Stimulated activated CD4-positive, alpha-beta T cell treated with anti-CD3 and anti-CD28 coated beads, Interleukin-1b, Interleukin-23, amount 100 ng/mL, for 4 hours (primary cell): ENCODE results near the gene FHIP1A.
"Not testable (repeated sequence)": the region's sequence is repeated elsewhere in the genome, so short reads cannot be mapped to it uniquely, and the experiment has no call there.

Experiments
- DNase-seq, 2 donors: peaks; one replicate each; pipeline ENCODE4 v3.0.0-alpha.2; 2020; ENCODE audit warnings: low read depth in 2 of 2

FHIP1A gene

DNA sequence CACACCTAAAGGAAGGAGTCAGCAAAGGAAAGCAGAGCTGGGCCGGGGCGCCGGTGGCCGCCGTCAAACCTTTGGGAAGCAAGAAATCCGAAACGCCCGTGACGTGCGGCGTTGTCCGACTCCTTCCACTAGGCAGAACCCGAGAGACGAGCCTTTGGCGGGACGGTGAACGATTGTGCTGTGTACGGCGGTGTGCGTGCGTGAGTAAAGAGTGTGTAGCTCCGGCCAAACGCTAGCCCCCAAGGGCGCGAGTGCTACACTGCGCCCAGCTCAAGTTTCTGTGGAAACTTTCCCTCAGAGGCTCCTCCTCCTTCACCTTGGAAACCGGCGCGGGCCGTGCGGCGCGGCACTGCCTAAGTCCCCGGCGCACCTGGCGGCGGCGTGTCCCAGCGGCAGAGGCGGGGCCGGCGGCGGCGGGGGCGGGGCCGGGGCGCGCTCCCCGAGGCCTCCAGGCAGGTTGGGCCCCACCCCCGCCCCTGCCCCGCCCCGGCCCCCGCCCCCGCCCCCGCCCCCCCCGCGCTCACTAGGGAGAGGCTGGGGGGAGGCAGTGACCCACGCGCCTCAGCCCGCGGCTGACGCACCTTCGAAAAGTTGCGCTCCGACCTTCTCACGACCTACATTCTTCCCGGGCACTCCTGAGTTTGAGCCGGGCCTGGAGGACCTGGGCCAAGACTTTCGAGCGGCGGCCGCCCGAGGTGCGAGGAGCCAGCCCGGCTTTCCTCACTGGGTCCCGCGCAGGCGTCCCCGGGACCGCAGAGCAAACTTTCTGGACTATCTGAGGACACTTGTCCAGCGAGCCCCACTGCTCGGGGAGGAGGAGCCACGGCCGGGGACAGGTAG is at the start of gene FHIP1A:
Gene FHIP1A (plus strand): TSS at position 547 of the 840 bp plus-strand sequence. CDS start 157,084 bp downstream, outside the sequence.
- peak; percentile 81 for DNase-seq

DNA sequence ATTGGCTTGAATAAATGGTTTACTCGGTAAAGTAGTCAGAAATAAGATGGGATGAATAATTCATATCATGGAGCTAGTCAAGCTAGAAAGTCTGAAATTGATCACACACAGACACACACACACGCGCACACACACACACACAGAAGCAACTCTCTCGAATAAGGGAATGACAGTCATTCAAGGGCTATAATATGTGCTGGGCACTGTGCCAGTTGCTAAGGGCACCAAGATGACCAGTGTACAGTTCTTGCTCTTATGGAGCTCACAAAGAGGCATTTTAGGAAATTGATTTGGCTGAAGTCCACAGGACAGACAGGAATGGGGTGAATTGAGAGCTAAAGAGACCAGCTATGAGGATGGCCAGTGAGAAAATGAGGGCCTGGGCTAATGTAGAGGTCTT is 49.4 kb upstream of the FHIP1A start:
- no peak for DNase-seq

DNA sequence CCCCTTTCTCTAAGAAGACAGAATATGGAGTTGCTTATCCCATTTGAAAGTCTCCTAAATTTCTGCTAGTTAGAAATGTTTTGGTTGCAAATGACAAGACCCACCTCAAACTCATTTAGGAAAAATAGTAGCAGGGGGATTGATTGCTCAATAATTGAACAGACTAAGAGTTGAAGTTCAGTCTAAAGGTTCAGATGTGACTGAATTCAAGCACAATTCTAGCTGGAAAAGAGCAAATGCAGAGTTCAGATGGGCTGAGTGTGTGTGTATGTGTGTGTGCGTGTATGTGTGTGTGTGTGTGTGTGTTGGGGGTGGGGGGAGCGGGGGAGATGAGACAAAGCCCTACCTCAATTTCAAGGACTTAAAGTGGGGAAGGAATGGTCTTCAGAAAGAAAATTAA is 47.9 kb upstream of the FHIP1A start:
- no peak for DNase-seq

DNA sequence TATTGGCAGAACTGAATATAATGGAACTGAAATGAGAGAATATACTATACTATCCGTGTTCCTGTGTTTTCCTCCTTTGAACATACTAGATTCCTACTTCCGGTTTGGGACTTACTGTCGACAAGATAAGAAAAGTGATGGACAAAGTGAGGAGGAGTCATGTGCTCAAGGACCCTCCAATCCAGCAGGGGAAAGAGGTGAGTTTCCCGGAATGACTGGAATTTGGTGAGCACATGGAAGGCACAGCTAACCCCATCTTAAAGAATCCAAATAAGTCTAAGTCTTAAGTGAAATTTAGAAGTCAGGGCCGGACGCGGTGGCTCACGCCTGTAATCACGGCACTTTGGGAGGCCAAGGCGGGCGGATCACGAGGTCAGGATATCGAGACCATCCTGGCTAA is 47.0 kb upstream of the FHIP1A start:
- DNase-seq: no peak

DNA sequence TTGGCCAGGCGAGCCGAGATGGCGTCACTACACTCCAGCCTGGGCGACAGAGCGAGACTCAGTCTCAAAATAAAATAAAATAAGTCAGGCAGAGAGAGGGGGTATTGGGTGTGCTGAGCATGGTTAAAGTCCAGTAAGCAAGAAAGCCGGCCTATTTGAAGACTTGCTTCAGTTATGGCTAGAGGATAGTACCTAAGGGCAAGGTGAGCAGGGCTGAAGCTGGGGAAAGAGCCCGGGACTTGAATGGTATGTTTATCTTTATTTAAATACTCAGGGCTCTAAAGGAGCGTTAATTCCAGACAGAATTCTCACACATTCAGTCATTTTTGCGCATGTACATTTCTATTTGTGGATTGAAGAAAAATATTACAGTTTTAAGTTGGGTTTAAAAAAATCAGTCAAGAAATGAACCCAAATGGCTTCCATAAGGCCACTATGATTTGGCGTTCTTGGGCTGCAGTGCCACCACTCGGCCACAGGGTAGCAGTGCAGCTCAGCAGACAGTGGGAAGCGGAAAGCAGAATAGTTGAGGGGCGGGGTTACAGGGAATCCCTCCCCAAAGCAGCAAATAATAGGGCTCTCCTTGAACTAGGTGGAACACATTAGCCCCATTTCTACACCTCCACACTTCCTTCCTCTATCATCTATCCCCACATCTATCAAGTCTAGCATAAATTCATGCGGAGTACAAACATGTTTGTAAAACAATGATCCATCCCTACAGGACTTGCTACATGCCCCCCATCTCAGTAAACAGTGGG is 46.4 kb upstream of the FHIP1A start:
- DNase-seq: peak; percentile 61 to 66

DNA sequence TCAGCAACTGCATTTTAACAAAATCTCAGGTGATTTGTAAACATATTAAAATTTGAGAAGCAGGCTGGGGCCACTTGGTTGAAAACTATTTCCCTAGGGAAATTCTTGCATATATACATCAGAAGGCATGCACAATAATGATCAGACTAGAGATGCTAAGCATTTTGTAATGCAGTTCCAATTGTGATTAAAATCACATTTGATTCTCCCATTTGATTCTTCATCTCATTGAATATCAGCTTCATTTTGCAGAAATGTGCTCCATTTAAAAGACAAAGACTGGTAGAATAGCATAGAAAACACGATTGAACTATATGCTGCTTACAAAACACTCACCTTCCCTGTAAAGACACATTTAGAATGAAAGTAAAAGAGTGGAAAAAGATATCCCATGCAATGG is 32.4 kb upstream of the FHIP1A start:
- DNase-seq: no peak

DNA sequence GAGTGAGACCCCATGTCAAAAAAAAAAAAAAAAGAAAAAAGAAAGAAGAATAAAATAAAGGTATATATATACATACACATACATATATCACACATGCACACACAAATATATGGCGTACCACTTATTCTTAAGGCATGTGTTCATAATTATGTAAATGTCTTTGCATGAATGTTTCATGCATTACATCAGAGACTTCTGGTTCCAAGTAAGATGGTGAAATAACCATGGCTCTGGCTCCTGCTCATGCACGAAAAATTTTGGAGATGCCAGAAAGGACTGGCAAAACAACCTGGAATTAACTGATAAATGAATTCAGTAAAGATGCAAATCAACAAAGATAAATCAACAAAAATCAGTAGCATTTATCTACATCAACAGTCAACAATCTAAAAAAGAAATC is 19.7 kb upstream of the FHIP1A start:
- DNase-seq: no peak

DNA sequence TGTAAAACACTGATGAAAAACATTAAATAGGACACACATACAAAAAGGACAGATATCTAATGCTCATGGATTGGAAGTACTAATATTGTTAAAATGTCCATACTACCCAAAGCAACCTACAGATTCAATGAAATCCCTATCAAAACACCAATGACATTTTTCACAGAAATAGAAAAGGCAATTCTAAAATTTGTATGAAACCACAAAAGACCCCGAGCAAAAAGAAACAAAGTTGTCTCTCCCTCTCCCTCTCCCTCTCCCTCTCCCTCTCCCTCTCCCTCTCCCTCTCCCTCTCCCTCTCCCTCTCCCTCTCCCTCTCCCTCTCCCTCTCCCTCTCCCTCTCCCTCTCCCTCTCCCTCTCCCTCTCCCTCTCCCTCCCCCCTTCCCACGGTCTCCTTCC is 19.2 kb upstream of the FHIP1A start:
- not testable (repeated sequence) for DNase-seq

DNA sequence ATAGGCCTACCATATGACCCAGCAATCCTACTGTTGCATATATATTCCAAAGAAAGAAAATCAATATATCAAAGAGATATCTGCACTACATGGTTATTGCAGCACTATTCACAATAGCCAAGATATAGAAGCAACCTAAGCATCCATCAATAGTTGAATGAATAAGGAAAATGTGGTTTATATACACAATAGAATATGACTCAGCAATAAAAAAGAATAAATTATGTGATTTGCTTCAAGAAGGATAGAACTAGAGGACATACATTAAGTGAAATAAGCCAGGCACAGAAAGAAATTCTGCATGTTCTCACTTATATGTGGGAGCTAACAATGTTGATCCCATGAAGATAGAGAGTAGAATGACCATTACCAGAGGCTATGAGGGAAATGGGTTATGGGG is 13.1 kb upstream of the FHIP1A start:
- no peak for DNase-seq

DNA sequence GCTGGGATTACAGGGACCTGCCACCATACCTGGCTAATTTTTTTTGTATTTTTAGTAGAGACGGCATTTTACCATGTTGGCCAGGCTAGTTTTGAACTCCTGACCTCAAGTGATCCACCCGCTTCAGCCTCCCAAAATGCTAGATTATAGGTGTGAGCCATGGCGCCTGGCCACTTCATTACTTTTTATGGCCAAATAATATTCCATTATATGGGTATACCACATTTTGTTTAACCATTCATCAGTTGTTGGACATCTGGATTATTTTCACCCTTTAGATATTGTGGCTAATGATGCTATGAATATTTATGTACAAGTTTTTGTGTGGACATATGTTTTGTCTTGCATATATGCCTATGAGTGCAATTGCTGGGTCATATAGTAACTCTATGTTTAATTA is 8.6 kb upstream of the FHIP1A start:
- no peak for DNase-seq

DNA sequence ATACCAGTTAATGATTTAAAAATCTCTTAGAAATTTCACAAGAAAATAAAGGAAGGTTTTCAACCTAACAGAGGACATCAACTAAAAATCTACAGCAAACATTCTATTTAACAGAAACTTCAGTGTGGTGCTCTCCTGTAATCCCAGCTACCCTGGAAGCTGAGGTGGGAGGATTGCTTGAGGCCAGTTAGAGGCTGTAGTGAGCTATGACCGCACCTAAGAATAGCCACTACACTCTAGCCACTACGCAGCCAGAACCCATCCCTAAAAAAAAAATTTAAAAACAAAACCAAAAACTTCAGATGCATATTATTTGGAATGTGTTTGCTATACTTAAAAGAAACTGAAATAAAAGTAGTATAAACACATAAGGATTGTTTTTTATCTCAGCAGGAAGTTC is 7.2 kb upstream of the FHIP1A start:
- DNase-seq: no peak

DNA sequence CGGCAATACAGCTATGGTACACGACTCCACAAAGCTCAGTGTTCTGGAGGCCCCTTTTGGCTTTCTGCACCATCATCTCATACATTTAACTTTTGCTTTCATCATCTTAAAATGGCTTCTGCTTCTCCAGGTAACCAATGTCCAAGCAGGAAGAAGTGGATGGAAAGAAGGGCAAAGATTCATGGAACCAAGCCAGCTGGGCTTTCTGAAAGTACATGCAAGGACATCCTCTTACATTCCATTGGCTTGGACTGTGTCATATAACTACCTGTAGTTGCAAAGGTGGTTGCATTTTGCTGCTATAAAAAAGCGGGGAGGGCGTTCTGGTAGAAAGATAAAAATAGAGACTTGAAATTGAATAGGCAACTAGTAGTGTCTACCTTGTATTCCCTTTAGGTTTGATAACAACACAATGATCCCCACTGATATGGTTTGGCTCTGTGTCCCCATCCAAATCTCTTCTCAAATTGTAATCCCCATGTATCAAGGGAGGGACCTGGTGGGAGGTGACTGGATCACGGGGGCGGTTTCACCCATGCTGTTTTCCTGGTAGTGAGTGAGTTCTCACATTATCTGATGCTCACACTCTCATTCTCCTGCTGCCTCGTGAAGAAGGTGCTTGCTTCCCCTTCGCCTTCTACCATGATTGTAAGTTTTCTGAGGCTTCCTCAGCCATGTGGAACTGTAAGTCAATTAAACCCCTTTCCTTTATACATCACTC is 6.7 kb upstream of the FHIP1A start:
- DNase-seq: no peak

DNA sequence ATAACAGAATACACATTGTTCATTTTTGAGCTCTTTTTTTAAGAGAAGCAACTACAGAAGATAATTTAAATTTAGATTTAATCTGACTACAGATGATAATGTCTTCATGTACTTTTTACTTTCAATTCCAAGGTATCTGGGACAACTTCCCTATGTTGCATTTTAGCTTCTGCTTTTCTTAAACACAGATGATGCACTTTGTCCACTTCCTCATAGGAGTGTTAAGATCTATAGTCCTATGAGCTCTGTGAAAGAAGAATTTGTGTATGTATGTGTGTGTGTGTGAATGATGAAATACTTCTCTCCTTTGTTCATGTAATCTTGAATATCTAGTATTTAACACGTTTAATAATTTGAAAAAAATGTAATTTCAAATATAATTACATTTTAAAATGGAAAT is 5.3 kb upstream of the FHIP1A start:
- DNase-seq: no peak

DNA sequence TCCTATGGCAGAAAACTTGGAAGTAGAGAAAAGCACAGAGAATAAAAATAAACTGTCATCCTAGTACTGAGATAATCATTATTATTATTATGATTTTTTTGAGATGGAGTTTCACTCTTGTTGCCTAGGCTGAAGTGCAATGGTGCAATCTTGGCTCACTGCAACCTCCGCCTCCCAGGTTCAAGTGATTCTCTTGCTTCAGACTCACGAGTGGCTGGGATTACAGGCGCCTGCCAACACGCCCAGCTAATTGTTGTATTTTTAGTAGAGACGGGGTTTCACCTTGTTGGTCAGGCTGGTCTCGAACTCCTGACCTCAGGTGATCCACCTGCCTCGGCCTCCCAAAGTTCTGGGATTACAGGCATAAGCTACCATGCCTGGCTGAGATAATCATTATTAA is 4.2 kb upstream of the FHIP1A start:
- not testable (repeated sequence) for DNase-seq

DNA sequence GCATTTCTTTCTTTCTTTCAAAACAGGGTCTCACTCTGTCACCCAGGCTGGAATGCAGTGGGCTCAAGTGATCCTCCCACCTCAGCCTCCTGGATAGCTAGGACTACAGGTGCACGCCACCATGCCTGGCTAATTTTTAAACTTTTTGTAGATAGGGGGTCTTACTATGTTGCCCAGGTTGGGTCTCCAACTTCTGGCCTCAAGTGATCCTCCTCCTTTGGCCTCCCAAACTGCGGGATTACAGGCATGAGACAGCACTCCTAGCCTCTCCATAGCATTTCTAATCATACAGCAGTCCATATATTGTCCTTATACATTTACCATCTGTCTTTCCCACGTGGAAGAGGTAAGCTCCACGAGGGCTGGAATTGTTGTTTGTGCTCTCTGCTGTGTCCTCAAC is 2.0 kb upstream of the FHIP1A start:
- no peak for DNase-seq

DNA sequence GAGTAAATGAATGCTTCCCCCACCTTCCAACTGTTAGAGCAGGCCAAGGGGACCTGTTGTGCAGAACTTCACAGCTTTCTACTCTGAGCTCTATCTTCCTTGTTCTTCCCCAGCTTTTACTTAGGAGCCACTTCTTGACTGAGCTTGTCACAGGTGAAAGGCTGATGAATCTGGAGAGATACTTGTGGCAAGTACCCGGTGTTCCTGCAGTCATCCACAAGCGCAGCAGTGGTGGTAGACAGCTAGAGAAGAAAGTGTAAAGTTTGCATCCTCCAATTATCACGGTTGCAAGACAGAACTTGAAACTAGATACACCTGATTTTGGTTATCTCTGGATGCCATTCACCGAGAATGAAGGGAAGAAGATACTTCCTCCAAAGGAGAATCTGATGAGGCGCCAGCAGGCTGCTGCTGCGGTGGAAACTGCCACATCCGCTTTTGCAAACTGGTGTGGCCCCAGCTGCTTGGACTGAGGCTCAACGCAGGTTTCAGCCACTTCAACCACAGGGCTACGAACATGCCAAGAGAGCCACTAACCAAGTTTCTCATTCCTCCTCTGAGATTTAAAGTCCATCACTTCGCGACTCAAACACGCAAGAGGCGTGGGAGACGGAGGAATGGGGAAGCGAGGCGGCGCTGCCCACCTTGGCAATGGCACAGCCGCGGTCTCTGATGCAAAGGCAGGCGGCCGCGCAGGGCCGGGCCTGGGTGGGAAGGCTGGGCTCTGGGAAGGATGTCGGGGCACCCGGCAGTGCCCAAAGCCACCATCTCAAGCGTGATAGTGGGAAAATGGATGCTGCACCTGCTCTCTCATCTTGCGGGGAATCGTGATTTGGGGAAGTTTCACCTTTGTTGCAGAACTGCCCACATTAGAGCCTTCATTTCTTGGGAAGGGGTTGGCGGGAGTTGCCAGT is 1.3 kb upstream of the FHIP1A start:
- DNase-seq: peak in 1 of 2 donors; percentile 5

DNA sequence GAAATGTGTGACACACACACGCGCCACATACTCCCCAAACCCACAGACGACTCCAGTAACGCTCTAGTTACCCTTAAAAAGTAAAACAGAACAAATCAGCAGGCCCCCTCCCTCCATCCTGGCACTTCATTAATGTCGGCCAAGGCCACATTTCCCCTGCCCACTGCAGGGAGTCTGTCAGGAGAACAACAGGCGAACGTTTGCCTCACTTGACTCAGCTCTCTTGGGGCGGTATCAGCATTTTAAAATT is 671 bp upstream of the FHIP1A start:
- DNase-seq: no peak

DNA sequence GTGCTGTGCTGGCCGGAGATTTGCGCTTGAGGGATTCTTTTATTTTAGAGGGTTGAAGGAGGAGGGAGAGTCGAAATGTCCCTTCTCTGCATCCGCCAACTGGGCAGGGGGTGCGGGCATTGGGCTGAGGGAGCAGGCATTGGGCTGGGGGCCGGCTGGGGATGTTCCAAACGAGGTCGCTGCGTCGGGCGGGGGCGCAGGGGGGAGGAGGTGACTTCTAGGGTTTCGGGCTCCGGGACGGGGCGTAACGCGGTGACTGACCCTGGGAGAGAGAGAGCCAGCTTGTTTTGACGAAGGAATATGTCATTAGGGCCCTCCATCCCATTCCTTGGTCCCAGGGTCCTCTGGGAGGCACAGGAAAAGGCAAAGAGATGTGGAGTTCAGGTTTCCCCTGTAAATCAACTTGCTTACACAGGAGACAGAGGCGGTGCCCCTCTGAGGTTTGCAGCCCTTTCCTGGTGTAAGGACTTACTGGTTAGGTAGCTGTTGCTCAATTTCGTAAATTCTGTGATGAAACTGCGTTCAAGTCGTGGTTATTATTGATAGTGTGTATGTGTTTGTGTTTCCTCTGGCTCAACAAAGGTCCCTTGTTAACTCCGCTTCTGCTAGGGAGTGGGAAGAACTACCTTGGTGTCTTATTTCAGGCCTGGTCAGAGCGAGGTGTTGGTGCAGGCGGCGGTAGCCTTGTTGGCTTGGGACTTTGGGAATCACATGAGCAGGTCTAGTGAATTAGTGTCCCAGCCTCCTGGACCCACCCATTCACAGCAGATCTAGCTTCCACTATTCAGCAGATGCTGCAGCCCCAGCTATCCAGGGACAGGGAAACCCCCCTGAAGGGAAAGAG is 716 bp downstream of the FHIP1A start:
- no peak for DNase-seq

DNA sequence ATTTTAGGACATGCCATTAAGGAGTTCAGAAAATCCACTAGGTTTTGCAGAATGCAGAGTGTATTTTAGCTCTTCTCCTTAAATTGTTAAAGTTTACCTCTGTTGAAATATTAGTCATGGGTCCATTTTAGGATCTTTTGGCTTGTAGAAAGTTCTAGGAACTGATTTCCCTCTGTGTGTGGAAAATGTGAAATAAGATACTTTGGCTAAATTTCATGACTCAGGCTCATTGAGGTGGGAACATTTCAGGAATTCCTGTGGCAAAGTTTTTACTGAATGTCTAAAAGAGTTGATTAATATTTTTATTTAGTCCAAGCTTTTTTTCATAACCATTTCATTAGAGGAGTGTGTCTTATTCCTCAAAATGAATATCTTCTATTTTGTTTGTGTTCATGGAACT is 7.0 kb downstream of the FHIP1A start:
- no peak for DNase-seq

DNA sequence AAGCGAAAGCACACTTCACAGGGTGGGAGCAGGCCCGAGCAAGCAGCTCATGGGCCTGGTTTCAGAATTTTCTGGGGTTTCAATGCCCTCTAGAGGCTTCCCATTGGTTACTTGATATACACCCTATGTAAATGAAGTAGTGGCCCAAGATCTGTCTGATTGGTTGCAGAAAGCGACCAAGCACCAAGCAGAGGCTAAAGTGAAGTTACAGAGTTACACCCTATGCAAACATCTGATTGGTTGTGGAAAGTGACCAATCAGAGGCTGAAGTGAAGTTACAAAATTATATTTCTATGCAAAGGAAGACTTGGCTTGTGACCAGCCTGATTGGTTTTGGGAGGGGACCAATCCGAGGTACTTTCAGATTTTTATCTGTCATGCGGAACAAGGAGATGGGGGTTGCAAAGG is 8.2 kb downstream of the FHIP1A start:
- no peak for DNase-seq
